Parathyroid adenoma (tissue), 2 donors: ENCODE data around the gene MLKL.

Experiments used
- H2AFZ ChIP-seq: fragments of 300-600 bp; sonication (generic); one replicate; pipeline ENCODE4 v1.7.0; 2017; ENCODE audit warnings: antibody characterized with exemption, mild to moderate bottlenecking
- H3K27ac ChIP-seq: fragments of 300-600 bp; sonication (generic); one replicate; pipeline ENCODE4 v1.7.0; 2017
- H3K27me3 ChIP-seq: fragments of 300-600 bp; sonication (generic); one replicate; pipeline ENCODE4 v1.7.0; 2017; ENCODE audit warnings: low read length; ENCODE audit not compliant: control insufficient read depth, insufficient read depth
- H3K36me3 ChIP-seq: fragments of 300-600 bp; sonication (generic); one replicate; pipeline ENCODE4 v1.7.0; 2017; ENCODE audit warnings: low read length; ENCODE audit not compliant: control insufficient read depth, insufficient read depth
- H3K4me1 ChIP-seq: fragments of 300-600 bp; sonication (generic); one replicate; pipeline ENCODE4 v1.7.0; 2017; ENCODE audit warnings: control low read depth
- H3K4me2 ChIP-seq: fragments of 300-600 bp; sonication (generic); one replicate; pipeline ENCODE4 v1.7.0; 2017; ENCODE audit warnings: low read length
- H3K4me3 ChIP-seq: fragments of 300-600 bp; sonication (generic); one replicate; pipeline ENCODE4 v1.7.0; 2017; ENCODE audit warnings: low read depth, low read length
- H3K79me2 ChIP-seq: fragments of 300-600 bp; sonication (generic); one replicate; pipeline ENCODE4 v1.7.0; 2017; ENCODE audit warnings: control low read depth
- H3K9ac ChIP-seq: fragments of 300-600 bp; sonication (generic); one replicate; pipeline ENCODE4 v1.7.0; 2017; ENCODE audit warnings: mild to moderate bottlenecking
- H3K9me3 ChIP-seq: fragments of 300-600 bp; sonication (generic); one replicate; pipeline ENCODE4 v1.7.0; 2017; ENCODE audit warnings: low read length; ENCODE audit not compliant: control insufficient read depth
- TF ChIP-seq, protein P1 (sequence below): fragments of 300-600 bp; sonication (generic); IDR thresholded peaks from one replicate; pipeline ENCODE4 v1.7.0; 2017; ENCODE audit warnings: antibody characterized with exemption, mild to moderate bottlenecking
- donor health status: primary hyperparathyroidism.

The MLKL gene

DNA sequence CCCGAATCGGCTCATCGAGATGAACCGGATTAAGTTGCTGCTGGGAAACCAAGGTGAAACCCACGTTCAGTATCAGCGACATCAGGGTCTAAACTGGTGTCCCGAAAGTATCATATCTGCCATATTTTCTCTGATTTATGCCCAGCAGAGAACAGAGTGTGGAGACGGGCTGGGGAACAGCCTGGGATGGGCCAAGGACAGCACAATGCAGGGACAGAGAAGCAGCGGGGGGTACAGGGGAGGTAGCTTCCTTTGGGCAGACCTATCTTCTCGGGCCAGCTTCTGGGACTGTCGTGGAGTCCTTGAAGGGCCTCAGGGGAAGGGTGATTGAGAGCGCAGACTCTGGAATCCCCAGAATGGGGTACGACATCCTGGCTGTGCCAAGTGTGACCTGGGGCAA, 17.5 kb upstream of the MLKL start:
- no peaks in the 10 kb centered on the region for H3K27me3 ChIP-seq

DNA sequence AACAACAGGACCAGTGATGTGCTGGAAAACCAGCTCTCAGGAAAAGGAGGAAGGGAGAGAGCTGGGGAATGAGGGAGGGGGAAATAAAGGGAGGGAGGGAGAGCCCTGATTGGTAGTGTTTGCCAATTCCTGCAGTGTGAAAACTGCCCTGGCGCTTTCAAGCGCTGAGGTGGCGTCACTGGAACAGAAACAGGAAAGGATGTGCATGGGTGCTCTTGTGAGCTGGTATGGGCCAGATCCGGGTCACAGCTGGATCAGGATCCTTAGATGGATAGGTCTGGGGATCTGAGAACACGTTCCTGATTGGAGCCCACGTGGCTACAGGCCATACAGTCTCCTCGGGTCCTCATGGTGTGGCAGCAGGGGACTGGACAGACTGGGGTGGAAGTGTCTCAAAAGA, 16.7 kb upstream of the MLKL start:
- TF ChIP-seq, protein P1, sequence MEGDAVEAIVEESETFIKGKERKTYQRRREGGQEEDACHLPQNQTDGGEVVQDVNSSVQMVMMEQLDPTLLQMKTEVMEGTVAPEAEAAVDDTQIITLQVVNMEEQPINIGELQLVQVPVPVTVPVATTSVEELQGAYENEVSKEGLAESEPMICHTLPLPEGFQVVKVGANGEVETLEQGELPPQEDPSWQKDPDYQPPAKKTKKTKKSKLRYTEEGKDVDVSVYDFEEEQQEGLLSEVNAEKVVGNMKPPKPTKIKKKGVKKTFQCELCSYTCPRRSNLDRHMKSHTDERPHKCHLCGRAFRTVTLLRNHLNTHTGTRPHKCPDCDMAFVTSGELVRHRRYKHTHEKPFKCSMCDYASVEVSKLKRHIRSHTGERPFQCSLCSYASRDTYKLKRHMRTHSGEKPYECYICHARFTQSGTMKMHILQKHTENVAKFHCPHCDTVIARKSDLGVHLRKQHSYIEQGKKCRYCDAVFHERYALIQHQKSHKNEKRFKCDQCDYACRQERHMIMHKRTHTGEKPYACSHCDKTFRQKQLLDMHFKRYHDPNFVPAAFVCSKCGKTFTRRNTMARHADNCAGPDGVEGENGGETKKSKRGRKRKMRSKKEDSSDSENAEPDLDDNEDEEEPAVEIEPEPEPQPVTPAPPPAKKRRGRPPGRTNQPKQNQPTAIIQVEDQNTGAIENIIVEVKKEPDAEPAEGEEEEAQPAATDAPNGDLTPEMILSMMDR, result no peak

More for the DNA sequence above, 17.5 kb upstream of the MLKL start:
- Histone ChIP-seq H3K79me2 (no peaks in the 10 kb centered on the region), H3K4me2 (no peak overlapping the region), H3K9ac (no peak overlapping the region), H3K36me3 (no peaks in the 10 kb centered on the region), H3K4me3 (no peak overlapping the region), H2AFZ (no peak overlapping the region), H3K9me3 (no peaks in the 10 kb centered on the region), H3K4me1 (no peaks in the 10 kb centered on the region), H3K27ac (no peak overlapping the region)
- TF ChIP-seq, protein P1, result no peak

DNA sequence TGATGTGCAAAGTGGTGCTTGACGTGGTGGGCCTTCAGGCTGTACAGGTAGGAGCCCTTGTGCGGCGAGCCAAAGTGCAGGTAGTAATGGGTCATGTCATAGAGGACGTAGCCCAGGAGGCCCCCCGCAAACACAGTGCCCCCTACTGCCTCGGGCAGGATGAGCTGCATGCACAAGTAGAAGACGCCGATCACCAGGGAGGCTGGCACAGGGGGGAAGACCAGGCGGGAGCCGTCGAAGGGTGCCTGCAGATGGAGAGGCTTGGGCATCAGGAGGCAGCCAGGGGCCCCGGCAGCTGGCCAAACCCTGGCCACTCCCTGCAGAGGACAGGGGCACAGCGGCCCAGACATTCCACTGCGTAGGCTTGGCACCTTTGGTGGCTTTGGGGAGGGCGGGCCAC, 15.7 kb upstream of the MLKL start:
- no peak overlapping the region for H2AFZ ChIP-seq
- H3K4me3 ChIP-seq, result no peak overlapping the region
- TF ChIP-seq, protein P1, result no peak

More for the DNA sequence above, 16.7 kb upstream of the MLKL start:
- H3K9ac ChIP-seq, result no peak overlapping the region
- H3K27ac ChIP-seq, result no peak overlapping the region
- no peak overlapping the region for H3K4me3 ChIP-seq
- H3K4me1 ChIP-seq, result no peaks in the 10 kb centered on the region
- H3K36me3 ChIP-seq, result no peaks in the 10 kb centered on the region
- no peaks in the 10 kb centered on the region for H3K79me2 ChIP-seq
- H2AFZ ChIP-seq, result no peak overlapping the region
- H3K27me3 ChIP-seq, result no peaks in the 10 kb centered on the region
- no peaks in the 10 kb centered on the region for H3K9me3 ChIP-seq
- H3K4me2 ChIP-seq, result no peak overlapping the region

DNA sequence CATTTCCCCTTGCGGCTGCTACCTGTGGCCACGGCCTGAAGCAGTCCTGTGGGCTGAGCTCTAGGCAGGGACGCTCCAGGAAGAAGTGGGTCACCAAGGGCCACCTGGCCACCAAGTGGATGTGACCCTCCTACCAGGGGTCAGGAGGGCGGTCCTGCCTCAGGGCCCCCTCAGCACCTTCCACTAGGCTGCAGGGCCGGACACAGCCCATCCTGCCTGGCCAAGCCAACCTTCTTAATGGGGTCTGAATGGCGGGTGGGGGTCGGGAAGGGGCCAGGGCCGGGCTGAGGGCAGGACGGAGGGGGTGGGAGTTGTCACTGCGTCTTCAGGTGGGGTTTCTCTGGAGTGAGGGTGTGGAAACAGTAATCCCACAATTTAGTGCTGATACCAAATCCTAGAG, 13.2 kb upstream of the MLKL start:
- no peak overlapping the region for H3K4me3 ChIP-seq
- H3K9ac ChIP-seq, result no peak overlapping the region
- no peaks in the 10 kb centered on the region for H3K9me3 ChIP-seq
- no peaks in the 10 kb centered on the region for H3K79me2 ChIP-seq
- no peaks in the 10 kb centered on the region for H3K36me3 ChIP-seq
- no peak overlapping the region for H3K4me2 ChIP-seq
- no peak overlapping the region for H2AFZ ChIP-seq
- no peak overlapping the region for H3K27ac ChIP-seq
- no peaks in the 10 kb centered on the region for H3K4me1 ChIP-seq
- no peaks in the 10 kb centered on the region for H3K27me3 ChIP-seq
- TF ChIP-seq, protein P1, result no peak

More for the DNA sequence above, 15.7 kb upstream of the MLKL start:
- Histone ChIP-seq H3K36me3 (no peaks in the 10 kb centered on the region), H3K9me3 (no peaks in the 10 kb centered on the region), H3K79me2 (no peaks in the 10 kb centered on the region), H3K27me3 (no peaks in the 10 kb centered on the region), H3K4me1 (no peaks in the 10 kb centered on the region), H3K27ac (no peak overlapping the region), H3K9ac (no peak overlapping the region), H3K4me2 (no peak overlapping the region)

DNA sequence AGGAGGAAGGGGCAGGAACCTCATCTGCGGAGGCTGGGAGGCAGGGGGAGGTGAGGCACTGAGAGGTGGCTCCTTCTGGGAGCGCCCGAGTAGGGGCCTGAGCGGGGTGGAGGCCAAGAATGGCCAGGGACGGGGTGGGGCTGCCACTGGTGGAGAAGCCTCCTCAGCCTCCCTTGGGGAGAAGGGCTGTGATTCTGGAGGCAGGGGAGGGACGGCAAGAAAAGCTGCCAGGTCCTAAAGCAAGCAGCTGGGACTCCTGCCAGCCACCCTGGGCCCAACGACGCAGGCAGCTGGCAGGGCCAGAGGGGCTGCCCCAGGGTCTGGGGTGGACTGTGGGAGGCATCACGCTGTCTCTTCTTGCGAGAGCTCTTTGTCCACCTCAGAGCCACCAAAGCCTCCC, 12.7 kb upstream of the MLKL start:
- Histone ChIP-seq H3K9me3 (no peaks in the 10 kb centered on the region), H3K27me3 (no peaks in the 10 kb centered on the region), H3K9ac (no peak overlapping the region), H3K4me2 (no peak overlapping the region), H3K4me1 (no peaks in the 10 kb centered on the region), H2AFZ (no peak overlapping the region), H3K36me3 (no peaks in the 10 kb centered on the region), H3K4me3 (no peak overlapping the region), H3K27ac (no peak overlapping the region), H3K79me2 (no peaks in the 10 kb centered on the region)
- TF ChIP-seq, protein P1, result no peak
